Measurements from ENCODE around the gene B4GALNT1.

The B4GALNT1 gene

GRCh38 chr12:57624441-57625220 lies 8.4 kb downstream of the B4GALNT1 start:
- TF ChIP-seq CTCF (IDR thresholded peaks at IDR 0.05; ENCODE audit: extremely low read depth, missing control alignments) = no peak
- no peak for DNase-seq (ENCODE audit: low spot score)

- DNase-seq (ENCODE audit: low spot score) = no peak
Measured at GRCh38 chr12:57623811-57624390, 9.1 kb downstream of the B4GALNT1 start.

GRCh38 chr12:57623385-57623784 lies 9.6 kb downstream of the B4GALNT1 start:
- TF ChIP-seq CTCF (IDR thresholded peaks at IDR 0.05; ENCODE audit: extremely low read depth, missing control alignments) = no peak
- no peak for DNase-seq (ENCODE audit: low spot score)

More at GRCh38 chr12:57623811-57624390, 9.1 kb downstream of the B4GALNT1 start:
- no peak for TF ChIP-seq CTCF (IDR thresholded peaks at IDR 0.05; ENCODE audit: extremely low read depth, missing control alignments)

- no peak for TF ChIP-seq CTCF (IDR thresholded peaks at IDR 0.05; ENCODE audit: extremely low read depth, missing control alignments)
- DNase-seq (ENCODE audit: low spot score) = no peak
Measured at GRCh38 chr12:57622293-57623245, 10.4 kb downstream of the B4GALNT1 start.

- peak; percentile 88 for TF ChIP-seq CTCF (IDR thresholded peaks at IDR 0.05; ENCODE audit: extremely low read depth, missing control alignments)
- peak; percentile 88 for DNase-seq (ENCODE audit: low spot score)
Measured at GRCh38 chr12:57621497-57622292, 11.3 kb downstream of the B4GALNT1 start.

GRCh38 chr12:57620936-57621496 lies 12.0 kb downstream of the B4GALNT1 start:
- DNase-seq (ENCODE audit: low spot score) = peak; percentile 53
- TF ChIP-seq CTCF (IDR thresholded peaks at IDR 0.05; ENCODE audit: extremely low read depth, missing control alignments) = no peak
